IPS DF 6.9 (cell line): ENCODE results near the gene PRTN3.

Experiments
- DNase-seq: peaks from one replicate; pipeline ENCODE4 v3.0.0-alpha.2; 2013; ENCODE audit warnings: low read depth, low spot score
- H3K27ac ChIP-seq: one replicate; pipeline ENCODE4 v1.5.1; 2013; ENCODE audit warnings: low read length, control low read depth
- H3K27me3 ChIP-seq: 2 replicates; pipeline ENCODE4 v1.6.1; 2013; ENCODE audit warnings: mild to moderate bottlenecking, low read length; ENCODE audit not compliant: control insufficient read depth, insufficient read depth
- H3K36me3 ChIP-seq: 2 replicates; pipeline ENCODE4 v1.6.1; 2013; ENCODE audit warnings: low read length; ENCODE audit not compliant: control insufficient read depth, insufficient read depth
- H3K4me1 ChIP-seq: 2 replicates; pipeline ENCODE4 v1.6.1; 2013; ENCODE audit warnings: low read length; ENCODE audit not compliant: control insufficient read depth, insufficient read depth
- H3K4me3 ChIP-seq: 2 replicates; pipeline ENCODE4 v1.5.1; 2013; ENCODE audit warnings: mild to moderate bottlenecking, low read length
- H3K9me3 ChIP-seq: 2 replicates; pipeline ENCODE4 v1.6.1; 2013; ENCODE audit warnings: low read length, inconsistent platforms; ENCODE audit not compliant: control insufficient read depth, insufficient read depth
- WGBS: extraction: QIAGEN DNeasy Blood & Tissue Kit; methylation state at CpG from one replicate; pipeline ENCODE4 v1.1.7; 2013; ENCODE audit warnings: mixed read lengths, missing lambda C conversion rate; ENCODE audit not compliant: insufficient read length, insufficient coverage; 5-methylcytosine and 5-hydroxymethylcytosine counted together

Gene PRTN3

DNA sequence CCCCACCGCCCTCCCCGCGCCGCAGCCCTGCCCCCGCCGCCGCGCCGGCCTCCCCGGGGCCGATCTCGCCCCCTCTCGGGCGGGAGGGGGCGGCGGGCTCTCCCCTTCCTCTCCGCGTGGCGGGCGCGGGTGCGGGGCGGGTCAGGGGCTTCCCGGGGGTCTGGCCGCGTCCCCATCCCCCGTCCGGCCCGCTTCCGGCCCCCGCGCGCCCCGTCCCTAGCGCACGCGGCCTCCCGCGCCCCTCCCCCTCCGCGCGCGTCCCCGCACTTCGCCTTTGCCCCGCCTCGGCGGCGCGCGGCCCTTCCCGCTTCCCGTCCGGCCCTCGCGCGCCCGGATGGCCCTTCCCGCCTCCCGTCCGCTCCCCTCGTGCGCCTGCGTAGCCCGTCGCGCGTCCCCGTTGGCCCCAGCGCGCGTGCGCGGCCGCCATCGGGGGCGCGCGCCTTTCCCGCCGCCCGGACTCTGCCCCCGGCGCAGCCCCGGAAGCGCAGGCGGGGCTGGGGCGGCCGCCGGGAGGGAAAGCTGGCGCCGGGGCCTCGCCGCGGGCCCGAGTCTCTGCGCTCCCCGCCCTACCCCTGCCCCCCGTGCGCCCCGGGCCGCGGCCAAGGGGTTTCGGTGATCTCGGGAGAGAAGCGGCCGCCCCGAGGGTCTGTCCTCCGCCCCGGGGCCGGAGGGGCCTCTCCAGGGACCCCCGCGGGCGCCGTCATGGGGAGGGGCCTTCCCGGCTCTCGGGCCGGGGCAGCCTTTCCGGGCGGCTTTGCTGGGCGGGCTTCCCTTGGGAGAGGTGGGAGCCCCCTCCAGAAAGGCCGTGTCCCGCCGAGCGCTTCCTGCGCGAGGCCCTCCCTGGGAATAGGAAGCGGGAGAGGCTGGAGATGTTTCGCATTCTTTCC lies 43.0 kb upstream of the PRTN3 start:
- WGBS: no CpG with 5 or more reads among the region's 129 CpGs
- Histone ChIP-seq H3K4me3 (peak overlapping the region; percentile 97), H3K27ac (no peak overlapping the region), H3K27me3 (no peaks in the 10 kb centered on the region), H3K9me3 (no peaks in the 10 kb centered on the region), H3K36me3 (peaks cover 22% of the 10 kb centered on the region), H3K4me1 (peaks cover 8% of the 10 kb centered on the region)
- DNase-seq: no peak

DNA sequence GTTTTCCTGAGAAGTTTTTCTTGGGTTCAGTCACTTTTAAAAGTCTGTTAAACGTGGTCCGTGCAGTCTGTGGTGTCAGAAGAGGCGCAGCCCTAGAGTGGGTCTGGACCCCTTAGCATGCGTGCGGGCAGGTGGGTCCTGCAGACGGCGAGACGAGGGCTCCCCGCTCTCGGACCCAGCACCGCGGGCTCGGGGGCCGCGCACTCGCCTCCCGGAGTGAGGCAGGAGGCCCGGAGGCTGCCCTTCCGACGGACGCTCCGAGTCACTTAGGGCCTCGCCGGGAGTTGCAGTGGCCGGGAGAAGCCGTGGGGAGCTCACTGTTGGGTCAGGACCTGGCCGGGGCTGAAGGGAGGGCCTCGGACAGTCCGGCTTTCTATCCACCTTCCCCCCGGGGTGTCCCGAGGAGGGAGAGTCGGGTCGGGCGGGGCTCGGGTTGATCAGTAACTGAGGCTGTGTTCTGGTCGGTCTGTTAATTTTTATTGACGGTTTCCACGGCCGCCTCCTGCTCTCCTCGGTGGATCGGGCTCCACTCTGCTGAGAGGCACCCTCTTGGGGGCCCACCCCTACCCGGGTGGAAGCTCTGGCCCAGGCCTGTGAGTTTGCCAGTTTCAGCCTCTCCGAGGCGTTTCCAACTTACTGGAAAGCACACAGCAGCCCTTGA lies 42.3 kb upstream of the PRTN3 start:
- Histone ChIP-seq H3K4me1 (peaks cover 8% of the 10 kb centered on the region), H3K27ac (no peak overlapping the region), H3K9me3 (no peaks in the 10 kb centered on the region), H3K36me3 (peaks cover 29% of the 10 kb centered on the region), H3K27me3 (no peaks in the 10 kb centered on the region), H3K4me3 (peak overlapping the region; percentile 97)
- no CpG with 5 or more reads among the region's 44 CpGs for WGBS
- no peak for DNase-seq

- no peak overlapping the region for H3K27ac ChIP-seq
- WGBS: no CpG with 5 or more reads among the region's 28 CpGs
- H3K4me1 ChIP-seq: peaks cover 7% of the 10 kb centered on the region
- DNase-seq: no peak
- H3K4me3 ChIP-seq: peak overlapping the region; percentile 97; the same call in 1 of the 2 replicates
- peaks cover 36% of the 10 kb centered on the region for H3K36me3 ChIP-seq
- no peaks in the 10 kb centered on the region for H3K9me3 ChIP-seq
- H3K27me3 ChIP-seq: no peaks in the 10 kb centered on the region
These were observed 41.5 kb upstream of the PRTN3 start for GRCh38 chr19:799076-799881.

GRCh38 chr19:800360-801029 lies 40.3 kb upstream of the PRTN3 start:
- H3K36me3 ChIP-seq: peaks cover 48% of the 10 kb centered on the region
- H3K4me1 ChIP-seq: peaks cover 7% of the 10 kb centered on the region
- WGBS: no CpG with 5 or more reads among the region's 17 CpGs
- no peak overlapping the region for H3K27ac ChIP-seq
- no peaks in the 10 kb centered on the region for H3K27me3 ChIP-seq
- H3K9me3 ChIP-seq: no peaks in the 10 kb centered on the region
- no peak for DNase-seq
- no peak overlapping the region for H3K4me3 ChIP-seq

- H3K27ac ChIP-seq: no peak overlapping the region
- no peak overlapping the region for H3K4me3 ChIP-seq
- H3K36me3 ChIP-seq: peaks cover 56% of the 10 kb centered on the region
- H3K27me3 ChIP-seq: no peaks in the 10 kb centered on the region
- WGBS: no CpG with 5 or more reads among the region's 29 CpGs
- no peak for DNase-seq
- H3K9me3 ChIP-seq: no peaks in the 10 kb centered on the region
- H3K4me1 ChIP-seq: peaks cover 7% of the 10 kb centered on the region
These were observed 39.6 kb upstream of the PRTN3 start for GRCh38 chr19:801030-801860.

DNA sequence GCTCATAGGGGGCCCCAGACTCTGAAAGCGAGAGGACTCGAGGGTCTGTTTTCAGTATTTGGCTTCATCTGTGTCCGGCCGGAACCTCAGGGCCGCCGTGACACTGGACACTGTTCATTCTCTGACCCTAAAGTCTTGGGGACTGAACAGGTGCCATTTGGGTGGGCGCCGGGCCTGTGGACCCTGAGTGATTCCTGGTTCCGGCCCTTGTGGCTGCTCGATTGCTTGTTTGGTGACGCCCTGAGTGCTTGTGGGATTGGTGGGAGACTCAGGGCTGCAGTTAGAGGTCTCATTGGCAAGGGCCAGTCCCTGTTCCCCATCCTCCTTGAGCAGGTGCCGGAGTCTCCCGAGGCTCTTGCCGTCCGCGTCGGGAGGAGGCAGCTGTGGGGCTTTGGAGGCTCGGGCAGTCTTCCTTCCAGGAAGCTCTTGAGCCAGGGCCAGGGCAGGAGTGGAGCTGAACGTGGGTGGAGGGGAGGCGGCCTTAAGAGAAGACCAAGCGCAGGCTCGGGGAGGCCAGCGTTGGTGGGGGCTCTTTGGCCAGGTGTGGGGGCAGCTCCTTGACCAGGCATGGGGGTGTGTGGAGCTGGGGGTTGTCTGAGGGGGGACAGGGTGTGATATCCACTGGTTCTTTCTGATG lies 38.8 kb upstream of the PRTN3 start:
- peaks cover 7% of the 10 kb centered on the region for H3K4me1 ChIP-seq
- no peak overlapping the region for H3K27ac ChIP-seq
- DNase-seq: no peak
- H3K4me3 ChIP-seq: no peak overlapping the region
- peaks cover 63% of the 10 kb centered on the region for H3K36me3 ChIP-seq
- WGBS: no CpG with 5 or more reads among the region's 23 CpGs
- no peaks in the 10 kb centered on the region for H3K27me3 ChIP-seq
- no peaks in the 10 kb centered on the region for H3K9me3 ChIP-seq

DNA sequence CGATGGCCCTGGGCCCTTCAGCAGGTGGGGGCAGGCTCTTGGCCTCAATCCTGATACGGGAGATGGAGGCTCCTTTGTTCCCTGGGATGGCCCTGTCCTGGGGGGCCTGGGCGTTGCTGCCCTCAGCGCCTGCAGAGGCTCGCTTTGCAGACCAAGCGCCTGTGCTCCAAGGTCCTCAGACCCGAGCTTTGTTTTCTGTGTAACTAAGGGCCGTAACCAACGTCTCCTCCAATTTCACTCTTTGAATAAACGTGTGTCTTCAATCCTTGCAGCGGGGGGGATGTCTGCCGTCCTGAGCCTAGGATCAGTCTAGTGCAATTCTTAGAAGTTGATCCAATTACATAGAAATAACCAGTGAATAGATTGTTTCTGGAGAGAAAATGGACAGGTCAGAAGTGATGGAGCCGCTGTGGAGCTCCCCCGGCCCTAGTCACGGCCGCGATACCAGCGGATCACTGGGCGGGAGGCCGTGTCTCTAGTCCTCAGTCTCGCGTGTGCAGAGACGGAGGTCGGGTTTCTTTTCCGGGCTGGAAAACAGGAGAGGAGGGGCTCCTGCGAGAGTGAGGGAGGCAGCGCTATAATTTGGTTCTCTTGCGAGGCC lies 38.2 kb upstream of the PRTN3 start:
- Histone ChIP-seq H3K9me3 (no peaks in the 10 kb centered on the region), H3K36me3 (peaks cover 69% of the 10 kb centered on the region), H3K27ac (no peak overlapping the region), H3K27me3 (no peaks in the 10 kb centered on the region), H3K4me1 (peaks cover 7% of the 10 kb centered on the region), H3K4me3 (no peak overlapping the region)
- DNase-seq: no peak
- WGBS: no CpG with 5 or more reads among the region's 28 CpGs

DNA sequence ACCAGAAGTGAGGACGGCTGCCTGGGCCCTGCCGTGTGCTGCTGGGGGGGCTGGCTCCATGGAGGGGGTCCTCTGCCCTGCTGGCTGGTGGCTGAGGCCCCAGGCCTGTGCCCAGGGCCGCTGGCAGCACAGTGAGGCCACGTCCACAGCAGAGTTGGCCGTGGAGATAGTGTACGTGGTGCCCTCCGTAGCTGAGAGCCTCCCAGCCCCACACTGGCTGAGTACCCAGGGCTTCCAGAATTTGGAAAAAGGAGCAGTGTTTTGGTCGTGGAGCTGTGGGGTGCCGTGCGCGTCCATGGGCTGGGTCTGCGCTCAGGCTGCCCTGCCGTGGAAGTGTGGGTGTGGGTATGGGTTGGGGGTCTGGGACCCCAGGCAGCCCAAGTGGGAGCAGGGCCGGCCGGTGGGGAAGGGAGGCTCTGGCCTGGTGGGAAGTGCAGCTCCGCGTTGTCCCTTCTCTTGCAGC lies 37.7 kb upstream of the PRTN3 start:
- Histone ChIP-seq H3K27me3 (no peaks in the 10 kb centered on the region), H3K27ac (no peak overlapping the region), H3K4me3 (no peak overlapping the region), H3K4me1 (peaks cover 7% of the 10 kb centered on the region), H3K36me3 (peaks cover 74% of the 10 kb centered on the region), H3K9me3 (no peaks in the 10 kb centered on the region)
- DNase-seq: no peak
- no CpG with 5 or more reads among the region's 17 CpGs for WGBS
